ENCODE data around the gene OPN5.

Gene OPN5

GRCh38 chr6:47853766-47854165, 71.9 kb downstream of the OPN5 start:
- TF ChIP-seq EZH2phosphoT487 (IDR thresholded peaks at IDR 0.05; ENCODE audit: borderline replicate concordance) (no peak), CTCF (conservative IDR thresholded peaks at IDR 0.05; ENCODE audit: low read length) (no peak)
- Histone ChIP-seq H3K4me2 (ENCODE audit: low read depth, low read length, poor library complexity, severe bottlenecking) (no peak overlapping the region), H3K4me1 (ENCODE audit: insufficient read depth, low read length, poor library complexity, severe bottlenecking) (no peaks in the 10 kb centered on the region), H3K27me3 (ENCODE audit: insufficient read depth, low read length, poor library complexity, severe bottlenecking) (no peaks in the 10 kb centered on the region), H3K9me3 (ENCODE audit: insufficient read depth, low read depth, low read length) (no peaks in the 10 kb centered on the region), H3K9ac (ENCODE audit: low read depth, low read length, poor library complexity, severe bottlenecking) (no peak overlapping the region), H3K36me3 (ENCODE audit: insufficient read depth, low read length) (no peaks in the 10 kb centered on the region), H3K79me2 (ENCODE audit: insufficient read depth, low read length) (no peaks in the 10 kb centered on the region), H3K9me2 (replicated peaks; ENCODE audit: low read depth, low read length) (no peaks in the 10 kb centered on the region), H2AFZ (ENCODE audit: low read length) (no peak overlapping the region), H4K20me1 (ENCODE audit: insufficient read depth, low read length, poor library complexity, severe bottlenecking) (no peaks in the 10 kb centered on the region), H3F3A (ENCODE audit: low read depth) (no peaks in the 10 kb centered on the region), H3K4me3 (ENCODE audit: low read length, poor library complexity, severe bottlenecking) (no peak overlapping the region)

- Histone ChIP-seq H3K9me2 (replicated peaks; ENCODE audit: low read depth, low read length) (no peaks in the 10 kb centered on the region), H3K4me1 (ENCODE audit: insufficient read depth, low read length, poor library complexity, severe bottlenecking) (no peaks in the 10 kb centered on the region), H4K20me1 (ENCODE audit: insufficient read depth, low read length, poor library complexity, severe bottlenecking) (no peaks in the 10 kb centered on the region), H3F3A (ENCODE audit: low read depth) (no peaks in the 10 kb centered on the region), H3K36me3 (ENCODE audit: insufficient read depth, low read length) (no peaks in the 10 kb centered on the region), H3K4me3 (ENCODE audit: low read length, poor library complexity, severe bottlenecking) (no peak overlapping the region), H3K27me3 (ENCODE audit: insufficient read depth, low read length, poor library complexity, severe bottlenecking) (no peaks in the 10 kb centered on the region), H3K9ac (ENCODE audit: low read depth, low read length, poor library complexity, severe bottlenecking) (no peak overlapping the region), H3K79me2 (ENCODE audit: insufficient read depth, low read length) (no peaks in the 10 kb centered on the region), H3K9me3 (ENCODE audit: insufficient read depth, low read depth, low read length) (no peaks in the 10 kb centered on the region), H2AFZ (ENCODE audit: low read length) (no peak overlapping the region), H3K4me2 (ENCODE audit: low read depth, low read length, poor library complexity, severe bottlenecking) (no peak overlapping the region)
- no peak for TF ChIP-seq CTCF (conservative IDR thresholded peaks at IDR 0.05; ENCODE audit: low read length)
- no peak for TF ChIP-seq EZH2phosphoT487 (IDR thresholded peaks at IDR 0.05; ENCODE audit: borderline replicate concordance)
Observed at GRCh38 chr6:47854971-47855370, 73.1 kb downstream of the OPN5 start.

- no peaks in the 10 kb centered on the region for H3K9me2 ChIP-seq (replicated peaks; ENCODE audit: low read depth, low read length)
- H3K4me2 ChIP-seq (ENCODE audit: low read depth, low read length, poor library complexity, severe bottlenecking) = no peak overlapping the region
- H3K4me3 ChIP-seq (ENCODE audit: low read length, poor library complexity, severe bottlenecking) = no peak overlapping the region
- TF ChIP-seq EZH2phosphoT487 (IDR thresholded peaks at IDR 0.05; ENCODE audit: borderline replicate concordance) (no peak), CTCF (conservative IDR thresholded peaks at IDR 0.05; ENCODE audit: low read length) (no peak)
- no peaks in the 10 kb centered on the region for H3K9me3 ChIP-seq (ENCODE audit: insufficient read depth, low read depth, low read length)
- no peaks in the 10 kb centered on the region for H3K27me3 ChIP-seq (ENCODE audit: insufficient read depth, low read length, poor library complexity, severe bottlenecking)
- H3K9ac ChIP-seq (ENCODE audit: low read depth, low read length, poor library complexity, severe bottlenecking) = no peak overlapping the region
- H3F3A ChIP-seq (ENCODE audit: low read depth) = no peaks in the 10 kb centered on the region
- no peaks in the 10 kb centered on the region for H3K79me2 ChIP-seq (ENCODE audit: insufficient read depth, low read length)
- no peaks in the 10 kb centered on the region for H3K36me3 ChIP-seq (ENCODE audit: insufficient read depth, low read length)
- H4K20me1 ChIP-seq (ENCODE audit: insufficient read depth, low read length, poor library complexity, severe bottlenecking) = no peaks in the 10 kb centered on the region
- H2AFZ ChIP-seq (ENCODE audit: low read length) = no peak overlapping the region
- H3K4me1 ChIP-seq (ENCODE audit: insufficient read depth, low read length, poor library complexity, severe bottlenecking) = no peaks in the 10 kb centered on the region
Observed at GRCh38 chr6:47859175-47859574, 77.3 kb downstream of the OPN5 start.

All from Loucy (cell line).